CD4-positive, alpha-beta T cell treated with Interleukin-17A for 1 hour (primary cell): ENCODE data around the gene MT1G.
"Not testable (repeated sequence)": the region's sequence is repeated elsewhere in the genome, so short reads cannot be mapped to it uniquely, and the experiment has no call there.

Experiments used
- DNase-seq: peaks from one replicate; pipeline ENCODE4 v3.0.0-alpha.2; 2020

Gene MT1G

GRCh38 chr16:56634715-56635440 lies 33.0 kb downstream of the MT1G start:
- no peak for DNase-seq

GRCh38 chr16:56633535-56633934 lies 34.3 kb downstream of the MT1G start:
- DNase-seq: no peak

- DNase-seq: no peak
Observed at GRCh38 chr16:56632848-56633365, 35.0 kb downstream of the MT1G start.

GRCh38 chr16:56632156-56632847 lies 35.6 kb downstream of the MT1G start, which contains the start of gene MT1M:
TSS of gene MT1M (plus strand) at chr16:56632659. CDS start at chr16:56632732, 73 bp downstream.
- DNase-seq: no peak

GRCh38 chr16:56631832-56632155 lies 36.1 kb downstream of the MT1G start:
- no peak for DNase-seq

- no peak for DNase-seq
Observed at GRCh38 chr16:56631197-56631596, 36.7 kb downstream of the MT1G start.

- DNase-seq: no peak
Observed at GRCh38 chr16:56630134-56630533, 37.7 kb downstream of the MT1G start.

- DNase-seq: no peak
Observed at GRCh38 chr16:56629531-56629930, 38.3 kb downstream of the MT1G start.

GRCh38 chr16:56628486-56629350 lies 39.1 kb downstream of the MT1G start:
- DNase-seq: no peak

- DNase-seq: no peak
Observed at GRCh38 chr16:56626685-56627084, 41.2 kb downstream of the MT1G start.

- DNase-seq: no peak
Observed at GRCh38 chr16:56625943-56626654, 41.8 kb downstream of the MT1G start.

GRCh38 chr16:56625140-56625942 lies 42.5 kb downstream of the MT1G start, which contains the start of gene MT1E:
TSS of gene MT1E (plus strand) at chr16:56625781. CDS start at chr16:56625852, 71 bp downstream.
- peak; percentile 21 for DNase-seq

GRCh38 chr16:56623637-56624036 lies 44.2 kb downstream of the MT1G start:
- no peak for DNase-seq

- DNase-seq: not testable (repeated sequence)
Observed at GRCh38 chr16:56623184-56623583, 44.7 kb downstream of the MT1G start.

GRCh38 chr16:56621665-56622445 lies 46.0 kb downstream of the MT1G start:
- not testable (repeated sequence) for DNase-seq

- DNase-seq: no peak
Observed at GRCh38 chr16:56620339-56620897, 47.4 kb downstream of the MT1G start.

GRCh38 chr16:56618138-56618537 lies 49.7 kb downstream of the MT1G start:
- no peak for DNase-seq

GRCh38 chr16:56617212-56618085 lies 50.4 kb downstream of the MT1G start:
- peak; percentile 44 for DNase-seq
